ENCODE results near the gene PNPLA7. TPM values are rescaled to one million over a fixed set of nuclear protein-coding genes. Genes with fewer than 3 reads are reported as not detected.

PNPLA7 gene
- total and polyA plus RNA-seq, 2 of the 8 experiments (the other 6 are each of a cell fraction or from before 2014, with no cell fraction given), result 0.35 to 0.47 TPM

DNA sequence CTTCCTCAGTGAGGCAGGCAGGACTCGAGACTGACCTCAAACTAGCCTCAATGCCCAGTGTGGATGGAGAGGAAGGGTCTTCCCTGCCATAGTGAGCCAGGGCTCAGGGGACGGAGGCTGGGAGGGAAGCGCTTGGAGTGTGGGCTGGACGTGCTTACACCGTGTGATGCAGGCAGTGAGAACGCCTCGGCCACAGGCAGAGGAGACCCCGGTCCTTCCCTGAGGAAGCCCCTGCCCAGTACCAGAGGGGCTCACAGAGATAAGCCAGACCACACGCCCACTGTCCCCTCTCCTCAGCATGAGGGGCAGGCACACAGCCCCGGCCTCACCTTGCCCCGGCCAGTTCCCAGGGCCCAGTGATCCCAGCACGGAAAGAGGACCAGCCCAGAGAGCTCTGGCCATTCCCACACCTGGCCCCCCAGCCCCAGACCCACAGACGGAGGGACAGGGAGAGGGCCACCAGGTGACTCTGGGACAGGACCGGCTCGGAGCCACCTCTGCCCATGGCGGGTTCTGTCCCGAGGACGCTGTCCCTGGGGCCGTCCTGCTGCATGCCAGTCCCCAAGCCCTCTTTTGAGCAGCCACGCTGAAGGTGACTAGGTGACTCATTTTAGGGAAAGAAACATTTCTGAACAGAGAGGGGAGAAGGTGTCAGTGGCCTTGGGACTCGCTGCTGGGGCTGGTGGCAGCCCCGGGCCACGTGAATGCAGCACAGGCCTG lies 85.0 kb downstream of the PNPLA7 start (continued):
- TF ChIP-seq EZH2 (IDR thresholded peaks at IDR 0.05; ENCODE audit: low read depth, low read length, severe bottlenecking) (no peak), CEBPB (IDR thresholded peaks at IDR 0.05; ENCODE audit: low read depth, low read length) (no peak), POU5F1 (IDR thresholded peaks at IDR 0.05; ENCODE audit: low read depth, low read length) (no peak), PHF8 (conservative IDR thresholded peaks at IDR 0.05; ENCODE audit: low read depth, low read length) (no peak)
- TF ChIP-seq, protein P1, sequence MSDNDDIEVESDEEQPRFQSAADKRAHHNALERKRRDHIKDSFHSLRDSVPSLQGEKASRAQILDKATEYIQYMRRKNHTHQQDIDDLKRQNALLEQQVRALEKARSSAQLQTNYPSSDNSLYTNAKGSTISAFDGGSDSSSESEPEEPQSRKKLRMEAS (IDR thresholded peaks at IDR 0.05), result no peak
- TF ChIP-seq, protein P2, sequence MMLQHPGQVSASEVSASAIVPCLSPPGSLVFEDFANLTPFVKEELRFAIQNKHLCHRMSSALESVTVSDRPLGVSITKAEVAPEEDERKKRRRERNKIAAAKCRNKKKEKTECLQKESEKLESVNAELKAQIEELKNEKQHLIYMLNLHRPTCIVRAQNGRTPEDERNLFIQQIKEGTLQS (IDR thresholded peaks at IDR 0.05; ENCODE audit: insufficient read depth, low read depth, low read length), result no peak

Data from H1 (cell line).